H1 (cell line): ENCODE data around the gene MYL2. TPM values are rescaled to one million over a fixed set of nuclear protein-coding genes. Genes with fewer than 3 reads are reported as not detected.
A peak's percentile ranks its signal among the peaks of the same experiment; 100 is the strongest.

Experiments
- CTCF ChIA-PET: fragments of 300-600 bp; sonication (Branson Sonifier 250); formaldehyde crosslinking; loops from one replicate; lab custom pipeline; 2021; ENCODE audit not compliant: partially characterized antibody; lab: Charles Lee
- POLR2A ChIA-PET: fragments of 300-600 bp; sonication (Branson Sonifier 250); formaldehyde crosslinking; loops from one replicate; lab custom pipeline; 2021; ENCODE audit warnings: inconsistent platforms; ENCODE audit not compliant: partially characterized antibody; lab: Charles Lee
- DNase-seq, 2 experiments: peaks; one replicate each; pipeline versions ENCODE4 v3.0.0 to v3.0.0-alpha.2; 2010 to 2022; ENCODE audit warnings: low spot score in 2 of 2, low read depth in 1 of 2, mixed read lengths in 1 of 2
- FAIRE-seq: peaks from 2 replicates; lab custom pipeline; 2011; peaks lifted over from hg19 to GRCh38; lab: Jason Lieb, UNC
- H2AFZ ChIP-seq: 2 replicates; pipeline ENCODE4 v1.8.1; 2012; ENCODE audit warnings: low read length, inconsistent platforms
- H2AK5ac ChIP-seq: 2 replicates; pipeline ENCODE4 v1.6.1; 2013; ENCODE audit warnings: low read depth, low read length
- H2BK120ac ChIP-seq: replicated peaks from 2 replicates; pipeline ENCODE3; 2013; ENCODE audit warnings: low read depth, low read length, inconsistent platforms
- H2BK12ac ChIP-seq: 2 replicates; pipeline ENCODE4 v1.6.1; 2013; ENCODE audit warnings: low read depth, low read length
- H2BK15ac ChIP-seq: 2 replicates; pipeline ENCODE4 v1.6.1; 2013; ENCODE audit warnings: low read length
- H2BK20ac ChIP-seq: 2 replicates; pipeline ENCODE4 v1.6.1; 2013; ENCODE audit warnings: low read length
- H2BK5ac ChIP-seq: 2 replicates; pipeline ENCODE4 v1.6.1; 2013; ENCODE audit warnings: low read depth, low read length
- H3K14ac ChIP-seq: 2 replicates; pipeline ENCODE4 v1.6.1; 2013; ENCODE audit warnings: inconsistent platforms; ENCODE audit not compliant: insufficient read length
- H3K18ac ChIP-seq: 2 replicates; pipeline ENCODE4 v1.6.1; 2013; ENCODE audit warnings: low read length; ENCODE audit errors: extremely low read depth
- H3K23ac ChIP-seq: 2 replicates; pipeline ENCODE4 v1.6.1; 2013; ENCODE audit warnings: inconsistent platforms; ENCODE audit not compliant: insufficient read length
- H3K23me2 ChIP-seq: 2 replicates; pipeline ENCODE4 v1.6.1; 2013; ENCODE audit warnings: low read depth, low read length
- H3K27ac ChIP-seq: 2 replicates; pipeline ENCODE4 v1.6.1; 2011; ENCODE audit warnings: low read depth, low read length, inconsistent platforms
- H3K27me3 ChIP-seq, 4 experiments: replicated peaks in 1 of 4; 1 replicate in 1 of 4; 2 replicates in 3 of 4; pipeline versions ENCODE4 v1.6.1 to v1.8.1; 2011 to 2013; ENCODE audit warnings: low read length in 3 of 4, mild to moderate bottlenecking in 3 of 4, inconsistent platforms in 2 of 4, mixed read lengths in 2 of 4, moderate library complexity in 1 of 4; ENCODE audit not compliant: control insufficient read depth in 3 of 4, insufficient read depth in 3 of 4; ENCODE audit errors: extremely low read depth in 1 of 4
- H3K36me3 ChIP-seq, 4 experiments: 2 replicates each; pipeline versions ENCODE4 v1.6.1 to v1.8.1; 2011 to 2013; ENCODE audit warnings: mild to moderate bottlenecking in 4 of 4, low read length in 3 of 4, moderate library complexity in 2 of 4, control low read depth in 1 of 4, inconsistent platforms in 1 of 4; ENCODE audit not compliant: insufficient read depth in 4 of 4, control insufficient read depth in 2 of 4
- H3K4ac ChIP-seq: replicated peaks from 2 replicates; pipeline ENCODE3; 2013; ENCODE audit warnings: low read length, low read depth, mixed read lengths, inconsistent platforms; ENCODE audit not compliant: insufficient read length
- H3K4me1 ChIP-seq, 4 experiments: replicated peaks in 1 of 4; 1 replicate in 1 of 4; 2 replicates in 3 of 4; pipeline versions ENCODE4 v1.6.1 to v1.8.1; 2011 to 2013; ENCODE audit warnings: low read length in 3 of 4, inconsistent platforms in 2 of 4, mixed read lengths in 1 of 4; ENCODE audit not compliant: insufficient read depth in 4 of 4, control insufficient read depth in 3 of 4
- H3K4me2 ChIP-seq, 2 experiments: 2 replicates each; pipeline versions ENCODE4 v1.6.1 to v1.8.1; 2011 to 2013; ENCODE audit warnings: low read depth in 2 of 2, low read length in 2 of 2, control low read depth in 1 of 2, inconsistent platforms in 1 of 2, mild to moderate bottlenecking in 1 of 2; ENCODE audit not compliant: insufficient read depth in 1 of 2
- H3K4me3 ChIP-seq, 4 experiments: fragments of 200-600, 300-600 bp in 1 of 4; sonication (generic), shearing (Covaris generic), sonication (Bioruptor Twin) in 1 of 4; 2 replicates each; pipeline versions ENCODE4 v1.5.1 to v1.8.1; 2011 to 2016; ENCODE audit warnings: low read length in 4 of 4, low read depth in 3 of 4, control low read depth in 2 of 4, inconsistent platforms in 2 of 4, mild to moderate bottlenecking in 2 of 4, mixed read lengths in 1 of 4, moderate library complexity in 1 of 4; ENCODE audit not compliant: insufficient read depth in 2 of 4; ENCODE audit errors: extremely low read depth in 1 of 4
- H3K56ac ChIP-seq: replicated peaks from 2 replicates; pipeline ENCODE3; 2013; ENCODE audit warnings: low read depth, mild to moderate bottlenecking, mixed read lengths, low read length, inconsistent platforms; ENCODE audit not compliant: insufficient read length
- H3K79me1 ChIP-seq: 2 replicates; pipeline ENCODE4 v1.6.1; 2013; ENCODE audit warnings: low read depth, low read length, control low read depth
- H3K79me2 ChIP-seq, 2 experiments: 2 replicates each; pipeline versions ENCODE4 v1.6.1 to v1.8.1; 2012 to 2013; ENCODE audit warnings: low read length in 2 of 2, mild to moderate bottlenecking in 2 of 2, inconsistent platforms in 1 of 2; ENCODE audit not compliant: insufficient read depth in 2 of 2, control insufficient read depth in 1 of 2
- H3K9ac ChIP-seq, 4 experiments: replicated peaks in 1 of 4; 1 replicate in 1 of 4; 2 replicates in 3 of 4; pipeline versions ENCODE4 v1.6.1 to v1.8.1; 2011 to 2013; ENCODE audit warnings: low read depth in 3 of 4, low read length in 3 of 4, control low read depth in 2 of 4, mild to moderate bottlenecking in 2 of 4, moderate library complexity in 2 of 4, inconsistent platforms in 1 of 4; ENCODE audit errors: extremely low read depth in 1 of 4
- H3K9me3 ChIP-seq, 2 experiments: 2 replicates each; pipeline versions ENCODE4 v1.6.1 to v1.8.1; 2012 to 2013; ENCODE audit warnings: mild to moderate bottlenecking in 2 of 2, moderate library complexity in 2 of 2, control low read depth in 1 of 2, inconsistent platforms in 1 of 2, low read depth in 1 of 2, low read length in 1 of 2, mixed read lengths in 1 of 2; ENCODE audit not compliant: insufficient read depth in 2 of 2
- H4K20me1 ChIP-seq, 2 experiments: replicated peaks in 1 of 2; 2 replicates each; pipeline versions ENCODE3 to v1.8.1; 2011 to 2013; ENCODE audit warnings: inconsistent platforms in 2 of 2, low read length in 2 of 2, mild to moderate bottlenecking in 1 of 2; ENCODE audit not compliant: insufficient read depth in 2 of 2, control insufficient read depth in 1 of 2
- H4K5ac ChIP-seq: 2 replicates; pipeline ENCODE4 v1.6.1; 2013; ENCODE audit warnings: low read length, low read depth, mixed read lengths, inconsistent platforms; ENCODE audit not compliant: insufficient read length
- H4K8ac ChIP-seq: 2 replicates; pipeline ENCODE4 v1.8.0; 2013; ENCODE audit warnings: mild to moderate bottlenecking, moderate library complexity, low read length, inconsistent platforms; ENCODE audit not compliant: insufficient read depth; ENCODE audit errors: extremely low read depth
- H4K91ac ChIP-seq: replicated peaks from 2 replicates; pipeline ENCODE3; 2013; ENCODE audit warnings: low read length, mixed read lengths, inconsistent platforms; ENCODE audit not compliant: insufficient read length
- KDM1A ChIP-seq: fragments of 200-600, 300-600 bp; sonication (generic); IDR thresholded peaks from 2 replicates; pipeline ENCODE4 v1.7.1; 2016; ENCODE audit warnings: mild to moderate bottlenecking, low read length, borderline replicate concordance
- POLR2AphosphoS5 ChIP-seq: IDR thresholded peaks from 2 replicates; pipeline ENCODE4 v1.6.1; 2011; ENCODE audit warnings: low read depth, low read length
- TAF7 ChIP-seq: optimal IDR thresholded peaks from 2 replicates; pipeline ENCODE3; 2011; ENCODE audit warnings: low read depth, mild to moderate bottlenecking, inconsistent platforms, low read length, moderate library complexity, borderline replicate concordance
- WGBS, 2 experiments: shearing (Covaris generic) in 1 of 2; methylation state at CpG; one replicate each; pipeline versions ENCODE4 v1.1.6 to v1.1.7; 2013 to 2015; ENCODE audit warnings: low lambda C conversion rate in 2 of 2, mixed read lengths in 2 of 2, inconsistent platforms in 1 of 2, low coverage in 1 of 2, missing lambda C conversion rate in 1 of 2; ENCODE audit not compliant: insufficient replicate concordance in 2 of 2, insufficient coverage in 1 of 2, insufficient read length in 1 of 2; ENCODE audit errors: extremely low coverage in 1 of 2, missing lambda C conversion rate in 1 of 2; 5-methylcytosine and 5-hydroxymethylcytosine counted together
- polyA plus RNA-seq, 7 experiments: library from polyadenylated mRNA; depleted of rRNA in 3 of 7; stranded (reverse) in 5 of 7; unstranded in 2 of 7; fragments of >200 nt in 5 of 7; fragments of 200-250 nt in 2 of 7; gene quantifications; 1 replicate in 5 of 7; 2 replicates in 1 of 7; 4 replicates in 1 of 7; pipeline versions ENCODE4 v1.2.1 to v1.2.3, GENCODE V29; 2011 to 2013; ENCODE audit warnings: missing spikeins in 2 of 7, mixed read lengths in 2 of 7
- total RNA-seq: library from RNA; stranded (reverse); fragmentation: NEBNext Ultra II Directional; extraction: Animal tissue kit (Norgen Biotek cat#: 25700); gene quantifications from 2 replicates; pipeline ENCODE4 v1.2.1, GENCODE V29; 2021

Gene MYL2
- total and polyA plus RNA-seq, 2 of the 8 experiments (the other 6 are each of a cell fraction or from before 2014, with no cell fraction given): not detected

DNA sequence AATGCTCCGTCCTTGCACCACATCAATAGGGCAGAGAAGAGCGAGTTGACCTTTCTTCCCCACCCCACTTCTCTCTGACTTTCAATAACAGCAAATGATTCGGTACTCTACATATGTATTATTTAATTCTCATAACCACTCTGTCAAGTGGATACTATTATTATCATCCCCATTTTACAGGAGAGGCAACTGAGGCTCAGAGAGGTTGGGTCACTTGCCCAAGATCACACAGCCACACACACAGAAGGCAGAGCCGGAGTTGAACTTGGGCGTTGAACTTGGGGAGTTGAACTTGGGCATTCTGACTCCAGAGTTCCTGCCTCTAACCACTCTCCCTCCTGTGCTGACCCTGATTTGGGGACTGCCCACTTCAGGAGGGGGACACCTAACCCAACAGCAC lies 659 bp downstream of the MYL2 start:
- H3K14ac ChIP-seq: no peak overlapping the region
- no peak overlapping the region for H3K9ac ChIP-seq
- no peaks in the 10 kb centered on the region for H4K20me1 ChIP-seq
- H2BK120ac ChIP-seq: no peak overlapping the region
- no peaks in the 10 kb centered on the region for H3K23me2 ChIP-seq
- no peak overlapping the region for H3K4me3 ChIP-seq
- no peaks in the 10 kb centered on the region for H3K9me3 ChIP-seq
- H2BK5ac ChIP-seq: no peak overlapping the region
- 89% methylated on average over 5 of the region's 5 CpGs; no CpG with 5 or more reads in 1 of the 2 experiments for WGBS, 2 experiments
- no peak overlapping the region for H4K5ac ChIP-seq
- H3K18ac ChIP-seq: no peak overlapping the region
- H3K56ac ChIP-seq: no peak overlapping the region
- TF ChIP-seq KDM1A (peak; percentile 95), TAF7 (no peak), POLR2AphosphoS5 (no peak)
- no peaks in the 10 kb centered on the region for H3K27me3 ChIP-seq
- no peaks in the 10 kb centered on the region for H3K79me2 ChIP-seq
- FAIRE-seq (no peak), DNase-seq (no peak)
- H2BK12ac ChIP-seq: no peak overlapping the region
- H3K36me3 ChIP-seq: no peaks in the 10 kb centered on the region
- H3K79me1 ChIP-seq: no peaks in the 10 kb centered on the region
- H3K4me1 ChIP-seq: peaks cover 0 to 15% (median 5%) of the 10 kb centered on the region in 4 experiments; a peak in 4 of 7 replicates
- H4K8ac ChIP-seq: no peak overlapping the region
- no peak overlapping the region for H2BK15ac ChIP-seq
- no peak overlapping the region for H3K27ac ChIP-seq
- no peak overlapping the region for H4K91ac ChIP-seq
- ChIA-PET CTCF (interaction anchor here (4.9 kb wide), 1 partner anchor 12 kb away, joined by 13 read pairs; no protein-coding TSS in a partner anchor), POLR2A (interaction anchor here (1.8 to 2.8 kb wide), 2 partner anchors 10 to 22 kb away, joined by 5 to 11 read pairs; no protein-coding TSS in a partner anchor)
- H3K4me2 ChIP-seq: no peak overlapping the region
- H3K4ac ChIP-seq: no peak overlapping the region
- no peak overlapping the region for H2BK20ac ChIP-seq
- H2AK5ac ChIP-seq: no peak overlapping the region
- no peak overlapping the region for H3K23ac ChIP-seq
- no peak overlapping the region for H2AFZ ChIP-seq
